Thyroid gland (tissue), 4 donors: ENCODE results near the gene TRIM3. TPM values are rescaled to one million over a fixed set of nuclear protein-coding genes. Genes with fewer than 3 reads are reported as not detected.

Source experiments
- DNase-seq, 2 donors: peaks; one replicate each; pipeline ENCODE4 v3.0.0-alpha.2; 2019
- H3K27ac ChIP-seq, 3 donors: fragments of 200-600 bp; sonication (generic); 1 replicate in 2 of 3; 2 replicates in 1 of 3; pipeline ENCODE4 v1.5.1; 2016 to 2019; ENCODE audit warnings: mild to moderate bottlenecking in 1 of 3, moderate library complexity in 1 of 3
- H3K27me3 ChIP-seq: fragments of 200-600 bp; sonication (generic); one replicate; pipeline ENCODE4 v1.5.1; 2019
- H3K36me3 ChIP-seq, 2 donors: fragments of 200-600 bp; sonication (generic); one replicate each; pipeline ENCODE4 v1.5.1; 2016 to 2019
- H3K4me1 ChIP-seq, 2 donors: fragments of 200-600 bp; sonication (generic); one replicate each; pipeline ENCODE4 v1.5.1; 2017 to 2019
- H3K4me3 ChIP-seq, 3 donors: fragments of 200-600 bp; sonication (generic); replicated peaks in 1 of 3; 1 replicate in 2 of 3; 2 replicates in 1 of 3; pipeline ENCODE4 v1.5.1; 2016; ENCODE audit warnings: mild to moderate bottlenecking in 1 of 3
- H3K9me3 ChIP-seq: fragments of 200-600 bp; sonication (generic); one replicate; pipeline ENCODE4 v1.5.1; 2017
- POLR2A ChIP-seq, 2 donors: fragments of 450-650 bp; IDR thresholded peaks; one replicate each; pipeline ENCODE4 v1.6.1; 2017; ENCODE audit warnings: antibody characterized with exemption in 2 of 2, mild to moderate bottlenecking in 2 of 2, moderate library complexity in 1 of 2
- WGBS, 2 donors: methylation state at CpG; one replicate each; pipeline ENCODE4 v1.1.5; 2017; 5-methylcytosine and 5-hydroxymethylcytosine counted together
- intact Hi-C: fragments of 100-400 bp; cut with DNase I; formaldehyde crosslinking; loops from one replicate; pipeline ENCODE4 v1.15.1; 2023
- total RNA-seq, 4 donors: library from RNA; depleted of rRNA; stranded (reverse); fragments of >200 nt; gene quantifications; one replicate each; pipeline ENCODE4 v1.2.3, GENCODE V29; 2016
- TF ChIP-seq, protein P1 (sequence below), 6 experiments: fragments of 200-600 bp in 3 of 6; fragments of 450-650 bp in 3 of 6; sonication (generic) in 3 of 6; IDR thresholded peaks; one replicate each; pipeline ENCODE4 v1.5.1; 2016 to 2019; ENCODE audit warnings: antibody characterized with exemption in 6 of 6, mild to moderate bottlenecking in 2 of 6, inconsistent platforms in 1 of 6, moderate library complexity in 1 of 6

TRIM3 gene
- total RNA-seq, 4 donors from 2014 or later = 11.0 to 20.8 (median 14.6) TPM

DNA sequence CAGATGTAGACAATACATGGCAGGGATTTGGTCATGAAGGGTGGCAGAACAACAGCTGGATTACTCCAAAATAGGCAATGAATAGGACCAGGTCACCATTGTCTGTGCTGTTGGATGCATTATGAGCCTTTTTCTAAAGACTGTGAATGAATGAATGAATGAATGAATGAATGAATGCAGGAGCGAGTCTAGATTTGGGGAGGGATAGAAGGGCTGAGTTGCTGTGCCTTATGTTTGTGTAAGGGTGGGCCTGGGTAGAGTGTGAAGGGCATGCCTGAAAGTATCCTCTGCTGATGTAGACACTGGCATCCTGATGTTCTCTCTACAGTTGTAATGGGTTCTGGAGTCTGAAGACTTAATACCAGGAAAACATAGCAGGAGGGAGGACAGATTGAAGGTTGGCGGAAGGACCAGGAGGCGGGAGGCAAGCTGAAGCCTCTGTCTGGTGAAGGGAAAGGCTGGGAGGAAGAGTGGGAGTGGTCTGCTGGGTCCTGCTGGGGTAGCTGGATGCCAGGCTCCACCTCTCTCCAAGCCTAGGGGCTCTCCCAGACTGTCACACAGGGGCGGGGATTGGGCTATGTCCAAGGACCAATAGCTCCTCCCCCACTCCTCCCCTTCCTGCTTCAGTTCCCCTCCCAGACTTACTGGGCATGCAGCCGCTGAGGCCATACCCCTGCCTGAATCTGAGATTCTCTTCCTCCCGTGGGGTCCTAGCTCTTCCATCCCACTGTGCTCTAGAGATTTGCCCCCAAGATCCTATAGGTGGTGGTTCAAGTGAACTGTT is 4.8 kb downstream of the TRIM3 start:
- Histone ChIP-seq H3K36me3 (no peaks in the 10 kb centered on the region), H3K4me3 (no peak overlapping the region), H3K27me3 (no peaks in the 10 kb centered on the region), H3K27ac (peak overlapping the region in 1 of 3 donors; percentile 31), H3K9me3 (no peaks in the 10 kb centered on the region), H3K4me1 (peaks cover 6 to 19% of the 10 kb centered on the region in 2 donors)
- peak; percentile 77 to 79 for DNase-seq
- intact Hi-C loops = no loop called here
- TF ChIP-seq, protein P1, sequence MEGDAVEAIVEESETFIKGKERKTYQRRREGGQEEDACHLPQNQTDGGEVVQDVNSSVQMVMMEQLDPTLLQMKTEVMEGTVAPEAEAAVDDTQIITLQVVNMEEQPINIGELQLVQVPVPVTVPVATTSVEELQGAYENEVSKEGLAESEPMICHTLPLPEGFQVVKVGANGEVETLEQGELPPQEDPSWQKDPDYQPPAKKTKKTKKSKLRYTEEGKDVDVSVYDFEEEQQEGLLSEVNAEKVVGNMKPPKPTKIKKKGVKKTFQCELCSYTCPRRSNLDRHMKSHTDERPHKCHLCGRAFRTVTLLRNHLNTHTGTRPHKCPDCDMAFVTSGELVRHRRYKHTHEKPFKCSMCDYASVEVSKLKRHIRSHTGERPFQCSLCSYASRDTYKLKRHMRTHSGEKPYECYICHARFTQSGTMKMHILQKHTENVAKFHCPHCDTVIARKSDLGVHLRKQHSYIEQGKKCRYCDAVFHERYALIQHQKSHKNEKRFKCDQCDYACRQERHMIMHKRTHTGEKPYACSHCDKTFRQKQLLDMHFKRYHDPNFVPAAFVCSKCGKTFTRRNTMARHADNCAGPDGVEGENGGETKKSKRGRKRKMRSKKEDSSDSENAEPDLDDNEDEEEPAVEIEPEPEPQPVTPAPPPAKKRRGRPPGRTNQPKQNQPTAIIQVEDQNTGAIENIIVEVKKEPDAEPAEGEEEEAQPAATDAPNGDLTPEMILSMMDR (IDR thresholded peaks at IDR 0.05) = no peak
- TF ChIP-seq POLR2A (IDR thresholded peaks at IDR 0.05) = peak in 1 of 2 donors; percentile 14
- WGBS, 2 donors = 27 to 34% methylated on average over 6 of the region's 6 CpGs

DNA sequence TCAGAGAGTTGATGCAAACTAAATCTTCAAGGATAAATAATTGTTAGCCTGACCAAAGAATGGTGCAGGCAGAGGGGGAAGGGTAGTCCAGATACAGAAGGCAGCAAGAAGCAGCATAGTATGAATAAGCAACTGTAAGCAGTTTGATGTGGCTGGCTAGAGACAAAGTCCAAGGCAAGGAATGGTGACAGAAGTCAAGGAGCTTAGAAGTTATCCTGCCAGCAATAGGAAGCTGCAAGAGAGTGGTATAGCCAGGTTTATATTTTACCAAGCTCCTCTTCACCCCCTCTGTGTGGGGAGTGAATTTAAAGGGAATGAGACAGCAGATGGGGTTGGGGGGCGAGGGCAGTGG is 14.7 kb downstream of the TRIM3 start:
- Histone ChIP-seq H3K36me3 (peaks cover 21 to 34% of the 10 kb centered on the region in 2 donors), H3K27me3 (no peaks in the 10 kb centered on the region), H3K27ac (no peak overlapping the region), H3K4me1 (no peaks in the 10 kb centered on the region), H3K4me3 (no peak overlapping the region), H3K9me3 (no peaks in the 10 kb centered on the region)
- 86 to 89% methylated on average over 1 of the region's 1 CpG for WGBS, 2 donors
- intact Hi-C loops = no loop called here
- DNase-seq = no peak
- TF ChIP-seq, protein P1 (IDR thresholded peaks at IDR 0.05) = no peak
- TF ChIP-seq POLR2A (IDR thresholded peaks at IDR 0.05) = no peak

DNA sequence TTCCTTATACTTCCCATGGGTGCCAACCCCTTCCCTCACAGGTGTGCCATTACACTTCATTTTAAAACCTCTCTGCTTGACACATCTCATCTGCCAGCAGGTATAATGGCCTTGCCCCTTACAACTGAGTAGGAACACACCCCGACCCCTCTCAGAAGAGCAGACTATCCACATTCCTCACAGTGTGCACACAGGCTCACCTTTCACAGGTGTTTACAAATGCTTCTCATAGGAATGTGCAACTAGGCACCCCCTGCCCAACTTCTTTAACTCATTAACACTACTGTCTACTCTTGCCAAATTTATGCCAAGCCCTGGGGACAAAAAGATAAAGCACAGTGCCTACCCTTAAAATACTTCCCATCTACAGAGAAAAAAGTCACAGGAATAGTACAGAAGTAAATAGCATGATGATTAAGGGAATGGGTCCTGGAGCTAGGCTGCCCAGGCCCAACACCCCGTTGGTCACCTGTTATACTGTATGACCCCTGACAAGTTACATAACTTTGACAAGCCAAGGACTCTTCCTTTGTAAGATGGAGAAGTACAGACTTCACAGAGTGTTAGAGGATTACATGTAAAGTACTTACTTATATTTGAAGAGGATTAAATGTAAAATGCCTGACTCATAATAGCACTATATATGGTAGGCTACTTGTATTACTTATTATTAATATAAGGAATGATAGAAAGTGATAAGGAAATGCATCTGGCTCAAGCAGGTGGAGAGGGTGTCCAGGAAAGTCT is 15.2 kb downstream of the TRIM3 start:
- TF ChIP-seq POLR2A (IDR thresholded peaks at IDR 0.05) = no peak
- TF ChIP-seq, protein P1 (IDR thresholded peaks at IDR 0.05) = no peak
- Histone ChIP-seq H3K4me3 (no peak overlapping the region), H3K4me1 (no peaks in the 10 kb centered on the region), H3K27ac (no peak overlapping the region), H3K27me3 (no peaks in the 10 kb centered on the region), H3K9me3 (no peaks in the 10 kb centered on the region), H3K36me3 (peaks cover 21 to 34% of the 10 kb centered on the region in 2 donors)
- 63 to 70% methylated on average over 2 of the region's 2 CpGs for WGBS, 2 donors
- no peak for DNase-seq
- intact Hi-C loops = no loop called here

DNA sequence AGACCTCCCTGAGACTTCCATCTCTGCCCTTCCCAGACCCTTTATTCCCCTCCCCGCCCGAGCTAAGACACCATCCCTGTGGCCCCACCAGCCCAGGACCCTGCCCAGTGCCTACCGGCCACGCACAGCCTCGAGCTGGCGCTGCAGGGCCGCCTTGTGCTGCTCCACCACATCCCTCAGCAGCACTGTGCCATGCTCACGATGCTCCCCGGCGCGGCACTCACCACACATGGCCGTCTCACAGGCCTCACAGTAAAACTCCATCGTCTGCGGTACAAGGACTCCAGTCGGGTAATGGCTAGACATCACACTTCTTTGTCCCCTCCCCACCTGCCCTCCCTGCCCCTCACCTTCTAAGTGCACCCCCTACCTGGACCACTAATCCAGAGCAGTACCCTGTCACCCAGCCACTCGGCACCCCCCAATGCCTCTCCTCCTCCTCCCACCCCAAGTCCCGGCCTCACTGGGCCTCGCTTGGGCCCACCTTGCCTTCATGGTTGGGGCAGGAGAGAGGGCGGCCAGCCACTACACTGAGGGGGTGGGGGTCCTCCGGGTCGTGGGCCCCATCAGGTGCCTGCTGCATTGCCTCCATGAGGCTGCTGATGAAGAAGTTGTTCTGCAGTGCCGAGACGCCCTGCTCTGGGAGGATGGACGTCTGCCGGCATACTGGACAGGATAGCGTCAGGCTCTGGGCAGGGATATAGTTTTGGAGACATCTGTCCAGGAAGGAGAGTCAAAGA is 16.0 kb downstream of the TRIM3 start:
- intact Hi-C loops = no loop called here
- Histone ChIP-seq H3K27ac (no peak overlapping the region), H3K9me3 (no peaks in the 10 kb centered on the region), H3K27me3 (no peaks in the 10 kb centered on the region), H3K4me3 (no peak overlapping the region), H3K4me1 (no peaks in the 10 kb centered on the region), H3K36me3 (peaks cover 21 to 34% of the 10 kb centered on the region in 2 donors)
- DNase-seq = no peak
- TF ChIP-seq POLR2A (IDR thresholded peaks at IDR 0.05) = no peak
- TF ChIP-seq, protein P1 (IDR thresholded peaks at IDR 0.05) = no peak
- WGBS, 2 donors = 93 to 94% methylated on average over 14 to 26 of the region's 26 CpGs
